CD4-positive, alpha-beta T cell treated with Interleukin-21 for 1 hour (primary cell): ENCODE data around the gene CTDSP2.
"Not testable (repeated sequence)": the region's sequence is repeated elsewhere in the genome, so short reads cannot be mapped to it uniquely, and the experiment has no call there.

Experiments used
- DNase-seq: peaks from one replicate; pipeline ENCODE4 v3.0.0-alpha.2; 2020

Gene CTDSP2

GRCh38 chr12:57846577-57847319 is at the start of gene CTDSP2:
Gene CTDSP2, minus strand, starts transcription at chr12:57846729. Its CDS starts 294 bp downstream, at chr12:57846435.
- peak; percentile 90 for DNase-seq

GRCh38 chr12:57896115-57896433 is 49.5 kb upstream of the CTDSP2 start:
- no peak for DNase-seq

GRCh38 chr12:57895389-57896114 is 49.0 kb upstream of the CTDSP2 start:
- no peak for DNase-seq

- DNase-seq = no peak
These were observed 48.1 kb upstream of the CTDSP2 start for GRCh38 chr12:57894399-57895292.

- no peak for DNase-seq
These were observed 47.2 kb upstream of the CTDSP2 start for GRCh38 chr12:57893431-57894353.

- DNase-seq = no peak
These were observed 45.9 kb upstream of the CTDSP2 start for GRCh38 chr12:57892232-57892972.

GRCh38 chr12:57891542-57892228 is 45.2 kb upstream of the CTDSP2 start:
- DNase-seq = no peak

- DNase-seq = no peak
These were observed 43.9 kb upstream of the CTDSP2 start for GRCh38 chr12:57890191-57891115.

GRCh38 chr12:57889500-57889989 is 43.0 kb upstream of the CTDSP2 start:
- no peak for DNase-seq

- peak; percentile 28 for DNase-seq
These were observed 42.1 kb upstream of the CTDSP2 start for GRCh38 chr12:57888409-57889157.

- DNase-seq = no peak
These were observed 41.3 kb upstream of the CTDSP2 start for GRCh38 chr12:57887631-57888408.

- not testable (repeated sequence) for DNase-seq
These were observed 40.4 kb upstream of the CTDSP2 start for GRCh38 chr12:57886964-57887363.

- no peak for DNase-seq
These were observed 40.0 kb upstream of the CTDSP2 start for GRCh38 chr12:57886542-57886941.

- DNase-seq = no peak
These were observed 38.7 kb upstream of the CTDSP2 start for GRCh38 chr12:57885207-57885606.

- DNase-seq = no peak
These were observed 37.2 kb upstream of the CTDSP2 start for GRCh38 chr12:57883700-57884099.

GRCh38 chr12:57883057-57883456 is 36.5 kb upstream of the CTDSP2 start:
- no peak for DNase-seq

GRCh38 chr12:57882575-57882974 is 36.0 kb upstream of the CTDSP2 start:
- no peak for DNase-seq

GRCh38 chr12:57881475-57881874 is 34.9 kb upstream of the CTDSP2 start:
- DNase-seq = no peak
